Mucosa of rectum (tissue), 2 donors: Measurements from ENCODE around the gene C5orf46.

Experiments
- H3K27ac ChIP-seq, 2 donors: one replicate each; pipeline ENCODE4 v1.7.0; 2013; ENCODE audit warnings: inconsistent platforms in 2 of 2, low read depth in 2 of 2, low read length in 2 of 2
- H3K27me3 ChIP-seq, 2 donors: one replicate each; pipeline ENCODE4 v1.7.0; 2013; ENCODE audit warnings: low read length in 2 of 2; ENCODE audit not compliant: control insufficient read depth in 2 of 2, insufficient read depth in 2 of 2
- H3K36me3 ChIP-seq, 2 donors: one replicate each; pipeline ENCODE4 v1.7.0; 2013; ENCODE audit warnings: low read length in 2 of 2; ENCODE audit not compliant: control insufficient read depth in 2 of 2, insufficient read depth in 2 of 2
- H3K4me1 ChIP-seq, 2 donors: one replicate each; pipeline ENCODE4 v1.7.0; 2013; ENCODE audit warnings: low read length in 2 of 2, mild to moderate bottlenecking in 1 of 2; ENCODE audit not compliant: control insufficient read depth in 2 of 2, insufficient read depth in 2 of 2
- H3K4me3 ChIP-seq, 2 donors: one replicate each; pipeline ENCODE4 v1.7.0; 2013; ENCODE audit warnings: low read length in 2 of 2
- H3K9ac ChIP-seq, 2 donors: one replicate each; pipeline ENCODE4 v1.7.0; 2013; ENCODE audit warnings: low read length in 2 of 2, low read depth in 1 of 2, mild to moderate bottlenecking in 1 of 2
- H3K9me3 ChIP-seq, 2 donors: one replicate each; pipeline ENCODE4 v1.7.0; 2013; ENCODE audit warnings: low read length in 2 of 2; ENCODE audit not compliant: control insufficient read depth in 2 of 2
- donor health status: healthy.
- donor health status: Normal muscosa, but diverticular disease.

C5orf46 gene

GRCh38 chr5:147898875-147899401 is 7.4 kb downstream of the C5orf46 start:
- Histone ChIP-seq H3K9ac (no peak overlapping the region), H3K4me3 (no peak overlapping the region), H3K27ac (no peak overlapping the region), H3K4me1 (no peaks in the 10 kb centered on the region), H3K9me3 (no peaks in the 10 kb centered on the region), H3K27me3 (no peaks in the 10 kb centered on the region), H3K36me3 (no peaks in the 10 kb centered on the region)

- Histone ChIP-seq H3K9me3 (no peaks in the 10 kb centered on the region), H3K4me3 (no peak overlapping the region), H3K4me1 (no peaks in the 10 kb centered on the region), H3K27me3 (no peaks in the 10 kb centered on the region), H3K36me3 (no peaks in the 10 kb centered on the region), H3K9ac (no peak overlapping the region), H3K27ac (no peak overlapping the region)
Measured at GRCh38 chr5:147895864-147896263, 10.5 kb downstream of the C5orf46 start.

GRCh38 chr5:147893820-147894219 is 12.5 kb downstream of the C5orf46 start:
- Histone ChIP-seq H3K9ac (no peak overlapping the region), H3K4me3 (no peak overlapping the region), H3K4me1 (no peaks in the 10 kb centered on the region)

GRCh38 chr5:147892696-147893296 is 13.5 kb downstream of the C5orf46 start:
- H3K9ac ChIP-seq: no peak overlapping the region
- H3K4me3 ChIP-seq: no peak overlapping the region
- no peak overlapping the region for H3K27ac ChIP-seq
- no peaks in the 10 kb centered on the region for H3K36me3 ChIP-seq
- H3K9me3 ChIP-seq: no peaks in the 10 kb centered on the region
- H3K27me3 ChIP-seq: no peaks in the 10 kb centered on the region
- H3K4me1 ChIP-seq: no peaks in the 10 kb centered on the region

More at GRCh38 chr5:147893820-147894219, 12.5 kb downstream of the C5orf46 start:
- no peaks in the 10 kb centered on the region for H3K9me3 ChIP-seq
- no peaks in the 10 kb centered on the region for H3K27me3 ChIP-seq
- no peak overlapping the region for H3K27ac ChIP-seq
- no peaks in the 10 kb centered on the region for H3K36me3 ChIP-seq

- Histone ChIP-seq H3K36me3 (no peaks in the 10 kb centered on the region), H3K27ac (no peak overlapping the region), H3K9me3 (no peaks in the 10 kb centered on the region), H3K27me3 (no peaks in the 10 kb centered on the region), H3K4me3 (no peak overlapping the region), H3K9ac (no peak overlapping the region), H3K4me1 (no peaks in the 10 kb centered on the region)
Measured at GRCh38 chr5:147887930-147888329, 18.4 kb downstream of the C5orf46 start.

GRCh38 chr5:147887026-147887627 is 19.2 kb downstream of the C5orf46 start:
- Histone ChIP-seq H3K36me3 (no peaks in the 10 kb centered on the region), H3K9me3 (no peaks in the 10 kb centered on the region), H3K27me3 (no peaks in the 10 kb centered on the region), H3K4me1 (no peaks in the 10 kb centered on the region), H3K9ac (no peak overlapping the region), H3K4me3 (no peak overlapping the region), H3K27ac (no peak overlapping the region)

GRCh38 chr5:147882586-147883313 is 23.6 kb downstream of the C5orf46 start:
- H3K27ac ChIP-seq: no peak overlapping the region
- H3K9me3 ChIP-seq: no peaks in the 10 kb centered on the region
- no peak overlapping the region for H3K4me3 ChIP-seq
- H3K9ac ChIP-seq: no peak overlapping the region
- no peaks in the 10 kb centered on the region for H3K4me1 ChIP-seq
- no peaks in the 10 kb centered on the region for H3K36me3 ChIP-seq
- no peaks in the 10 kb centered on the region for H3K27me3 ChIP-seq

GRCh38 chr5:147880487-147880886 is 25.9 kb downstream of the C5orf46 start:
- no peak overlapping the region for H3K4me3 ChIP-seq
- no peaks in the 10 kb centered on the region for H3K9me3 ChIP-seq
- H3K4me1 ChIP-seq: no peaks in the 10 kb centered on the region
- no peak overlapping the region for H3K27ac ChIP-seq
- no peaks in the 10 kb centered on the region for H3K27me3 ChIP-seq
- H3K9ac ChIP-seq: no peak overlapping the region
- no peaks in the 10 kb centered on the region for H3K36me3 ChIP-seq

- H3K4me3 ChIP-seq: no peak overlapping the region
- no peaks in the 10 kb centered on the region for H3K4me1 ChIP-seq
- H3K36me3 ChIP-seq: no peaks in the 10 kb centered on the region
- no peaks in the 10 kb centered on the region for H3K9me3 ChIP-seq
- H3K27ac ChIP-seq: no peak overlapping the region
- H3K27me3 ChIP-seq: no peaks in the 10 kb centered on the region
- H3K9ac ChIP-seq: no peak overlapping the region
Measured at GRCh38 chr5:147879784-147880183, 26.6 kb downstream of the C5orf46 start.

GRCh38 chr5:147878066-147878759 is 28.1 kb downstream of the C5orf46 start, which contains the start of gene SCGB3A2:
TSS of gene SCGB3A2 (plus strand) at chr5:147878711. CDS start at chr5:147878804, 93 bp downstream.
- Histone ChIP-seq H3K4me3 (no peak within 1 kb of the TSS), H3K9me3 (no peaks in the 10 kb centered on the region)

More at GRCh38 chr5:147878066-147878759, 28.1 kb downstream of the C5orf46 start, which contains the start of gene SCGB3A2:
- Histone ChIP-seq H3K27ac (no peak within 1 kb of the TSS), H3K9ac (no peak within 1 kb of the TSS), H3K36me3 (no peaks in the 10 kb centered on the region), H3K4me1 (no peaks in the 10 kb centered on the region), H3K27me3 (no peaks in the 10 kb centered on the region)
